Ectodermal cell (in vitro differentiated cells): Measurements from ENCODE around the gene CDH4.

ENCODE experiments used
- H3K27ac ChIP-seq: 2 replicates; pipeline ENCODE4 v1.7.0; 2013; ENCODE audit warnings: mild to moderate bottlenecking, low read depth, low read length; ENCODE audit not compliant: insufficient read depth, poor library complexity, severe bottlenecking
- H3K27me3 ChIP-seq: 2 replicates; pipeline ENCODE4 v1.7.0; 2013; ENCODE audit warnings: mild to moderate bottlenecking, low read length; ENCODE audit not compliant: insufficient read depth, control insufficient read depth, poor library complexity, severe bottlenecking
- H3K36me3 ChIP-seq: one replicate; pipeline ENCODE4 v1.7.0; 2013; ENCODE audit warnings: low read length; ENCODE audit not compliant: control insufficient read depth, insufficient read depth
- H3K4me1 ChIP-seq: one replicate; pipeline ENCODE4 v1.7.0; 2013; ENCODE audit warnings: low read length; ENCODE audit not compliant: control insufficient read depth, insufficient read depth
- H3K4me3 ChIP-seq: 2 replicates; pipeline ENCODE4 v1.7.0; 2013; ENCODE audit warnings: low read depth, low read length, control low read depth; ENCODE audit not compliant: insufficient read depth
- H3K9me3 ChIP-seq: 2 replicates; pipeline ENCODE4 v1.7.0; 2013; ENCODE audit warnings: mild to moderate bottlenecking, low read length, moderate library complexity; ENCODE audit not compliant: control insufficient read depth
- WGBS, 2 experiments: methylation state at CpG; one replicate each; pipeline ENCODE4 v1.1.7; 2013; ENCODE audit warnings: missing lambda C conversion rate in 2 of 2; 5-methylcytosine and 5-hydroxymethylcytosine counted together

The CDH4 gene

GRCh38 chr20:61704661-61705060, 452.6 kb downstream of the CDH4 start:
- WGBS, 2 experiments: 94 to 98% methylated on average over 7 of the region's 7 CpGs
- Histone ChIP-seq H3K4me1 (no peaks in the 10 kb centered on the region), H3K27ac (no peak overlapping the region), H3K4me3 (no peak overlapping the region), H3K36me3 (no peaks in the 10 kb centered on the region), H3K9me3 (no peaks in the 10 kb centered on the region), H3K27me3 (no peaks in the 10 kb centered on the region)

- Histone ChIP-seq H3K4me3 (no peak overlapping the region), H3K27me3 (no peaks in the 10 kb centered on the region), H3K27ac (no peak overlapping the region), H3K9me3 (no peaks in the 10 kb centered on the region), H3K36me3 (no peaks in the 10 kb centered on the region), H3K4me1 (no peaks in the 10 kb centered on the region)
- 90 to 91% methylated on average over 26 of the region's 26 CpGs for whole genome bisulfite sequencing, 2 experiments
These were observed 453.6 kb downstream of the CDH4 start for GRCh38 chr20:61705386-61706258.

- H3K36me3 ChIP-seq: no peaks in the 10 kb centered on the region
- no peaks in the 10 kb centered on the region for H3K27me3 ChIP-seq
- H3K27ac ChIP-seq: no peak overlapping the region
- H3K9me3 ChIP-seq: no peaks in the 10 kb centered on the region
- H3K4me3 ChIP-seq: no peak overlapping the region
- no peaks in the 10 kb centered on the region for H3K4me1 ChIP-seq
- WGBS, 2 experiments: 93 to 95% methylated on average over 29 of the region's 29 CpGs
These were observed 454.3 kb downstream of the CDH4 start for GRCh38 chr20:61706259-61706961.

GRCh38 chr20:61708891-61709290, 456.8 kb downstream of the CDH4 start:
- no peaks in the 10 kb centered on the region for H3K4me1 ChIP-seq
- H3K27ac ChIP-seq: no peak overlapping the region
- H3K9me3 ChIP-seq: no peaks in the 10 kb centered on the region
- WGBS, 2 experiments: 94 to 96% methylated on average over 11 of the region's 11 CpGs
- no peaks in the 10 kb centered on the region for H3K36me3 ChIP-seq
- H3K27me3 ChIP-seq: no peaks in the 10 kb centered on the region
- no peak overlapping the region for H3K4me3 ChIP-seq

- no peaks in the 10 kb centered on the region for H3K4me1 ChIP-seq
- no peaks in the 10 kb centered on the region for H3K9me3 ChIP-seq
- H3K36me3 ChIP-seq: no peaks in the 10 kb centered on the region
- no peak overlapping the region for H3K27ac ChIP-seq
- 88 to 96% methylated on average over 8 of the region's 8 CpGs for WGBS, 2 experiments
- H3K4me3 ChIP-seq: no peak overlapping the region
- H3K27me3 ChIP-seq: no peaks in the 10 kb centered on the region
These were observed 458.0 kb downstream of the CDH4 start for GRCh38 chr20:61710108-61710507.

GRCh38 chr20:61712688-61713087, 460.6 kb downstream of the CDH4 start:
- Histone ChIP-seq H3K4me3 (no peak overlapping the region), H3K9me3 (no peaks in the 10 kb centered on the region)

GRCh38 chr20:61718361-61719005, 466.4 kb downstream of the CDH4 start:
- H3K4me3 ChIP-seq: no peak overlapping the region
- H3K27me3 ChIP-seq: no peaks in the 10 kb centered on the region

More at GRCh38 chr20:61712688-61713087, 460.6 kb downstream of the CDH4 start:
- Histone ChIP-seq H3K4me1 (no peaks in the 10 kb centered on the region), H3K27ac (no peak overlapping the region), H3K36me3 (no peaks in the 10 kb centered on the region), H3K27me3 (no peaks in the 10 kb centered on the region)
- WGBS, 2 experiments: 75 to 83% methylated on average over 9 of the region's 9 CpGs

GRCh38 chr20:61719691-61720347, 467.8 kb downstream of the CDH4 start:
- H3K27ac ChIP-seq: no peak overlapping the region
- H3K36me3 ChIP-seq: no peaks in the 10 kb centered on the region
- no peaks in the 10 kb centered on the region for H3K27me3 ChIP-seq
- H3K4me3 ChIP-seq: no peak overlapping the region
- H3K4me1 ChIP-seq: peaks cover 6% of the 10 kb centered on the region
- 54 to 57% methylated on average over 25 of the region's 25 CpGs for WGBS, 2 experiments
- no peaks in the 10 kb centered on the region for H3K9me3 ChIP-seq

More at GRCh38 chr20:61718361-61719005, 466.4 kb downstream of the CDH4 start:
- 87 to 88% methylated on average over 11 of the region's 11 CpGs for WGBS, 2 experiments
- H3K27ac ChIP-seq: no peak overlapping the region
- peaks cover 6% of the 10 kb centered on the region for H3K4me1 ChIP-seq
- no peaks in the 10 kb centered on the region for H3K9me3 ChIP-seq
- H3K36me3 ChIP-seq: no peaks in the 10 kb centered on the region

GRCh38 chr20:61720348-61720696, 468.3 kb downstream of the CDH4 start:
- H3K4me3 ChIP-seq: no peak overlapping the region
- 68 to 69% methylated on average over 4 of the region's 4 CpGs for WGBS, 2 experiments
- no peaks in the 10 kb centered on the region for H3K36me3 ChIP-seq
- H3K9me3 ChIP-seq: no peaks in the 10 kb centered on the region
- no peaks in the 10 kb centered on the region for H3K27me3 ChIP-seq
- no peak overlapping the region for H3K27ac ChIP-seq
- H3K4me1 ChIP-seq: peaks cover 6% of the 10 kb centered on the region
